Prostate gland (tissue), 2 donors: ENCODE measurements around the gene VCY1B.

Experiments
- CTCF ChIP-seq, 4 experiments: fragments of 200-600 bp in 2 of 4; fragments of 450-650 bp in 2 of 4; sonication (generic) in 2 of 4; IDR thresholded peaks; 1 replicate in 3 of 4; 2 replicates in 1 of 4; pipeline ENCODE4 v1.5.1; 2016 to 2019; ENCODE audit warnings: antibody characterized with exemption in 4 of 4, mild to moderate bottlenecking in 2 of 4, moderate library complexity in 2 of 4
- POLR2A ChIP-seq: fragments of 450-650 bp; IDR thresholded peaks from one replicate; pipeline ENCODE4 v1.6.1; 2016; ENCODE audit warnings: antibody characterized with exemption, mild to moderate bottlenecking
- POLR2AphosphoS5 ChIP-seq: sonication (generic); formaldehyde crosslinking; IDR thresholded peaks from one replicate; pipeline ENCODE4 v1.6.1; 2017; ENCODE audit warnings: antibody characterized with exemption

- TF ChIP-seq CTCF (IDR thresholded peaks at IDR 0.05), result no peak
- TF ChIP-seq POLR2A, result no peak
- TF ChIP-seq POLR2AphosphoS5, result no peak
Measured at GRCh38 chrY:14085877-14086276, 29.9 kb downstream of the VCY1B start.
